GM12864 (cell line): ENCODE measurements around the gene ABHD17A.

Experiments
- DNase-seq: peaks from one replicate; pipeline ENCODE4 v3.0.0-alpha.2; 2011; ENCODE audit warnings: low read depth
- H3K4me3 ChIP-seq: 2 replicates; pipeline ENCODE4 v1.5.1; 2011; ENCODE audit warnings: mild to moderate bottlenecking, low read depth, low read length, control low read depth
- CTCF ChIP-seq: IDR thresholded peaks from 2 replicates; pipeline ENCODE4 v1.5.1; 2011; ENCODE audit warnings: low read depth, mild to moderate bottlenecking, moderate library complexity, low read length, control low read depth, inconsistent platforms; ENCODE audit errors: missing control alignments

The ABHD17A gene

GRCh38 chr19:1840541-1841115, 44.7 kb downstream of the ABHD17A start:
- TF ChIP-seq CTCF, result no peak
- H3K4me3 ChIP-seq, result no peak overlapping the region
- no peak for DNase-seq

GRCh38 chr19:1839658-1840540, 45.4 kb downstream of the ABHD17A start:
- no peak for DNase-seq
- no peak for TF ChIP-seq CTCF
- no peak overlapping the region for H3K4me3 ChIP-seq

GRCh38 chr19:1837625-1838105, 47.6 kb downstream of the ABHD17A start:
- H3K4me3 ChIP-seq, result no peak overlapping the region
- peak; percentile 93 for TF ChIP-seq CTCF
- DNase-seq, result no peak

- no peak for TF ChIP-seq CTCF
- DNase-seq, result no peak
- H3K4me3 ChIP-seq, result no peak overlapping the region
These were observed 48.1 kb downstream of the ABHD17A start for GRCh38 chr19:1837222-1837565.

GRCh38 chr19:1836458-1837221, 48.7 kb downstream of the ABHD17A start:
- H3K4me3 ChIP-seq, result no peak overlapping the region
- DNase-seq, result no peak
- TF ChIP-seq CTCF, result no peak

GRCh38 chr19:1833540-1833939, 51.8 kb downstream of the ABHD17A start:
- H3K4me3 ChIP-seq, result no peak overlapping the region
- DNase-seq, result no peak
- TF ChIP-seq CTCF, result no peak
